Pancreas (tissue), 10 donors: ENCODE measurements around the gene MPPE1. TPM values are rescaled to one million over a fixed set of nuclear protein-coding genes. Genes with fewer than 3 reads are reported as not detected.

Experiments used
- ATAC-seq, 4 donors: fragments of 200-7000 bp; cut with Tn5 transposase; one replicate each; pipeline versions ENCODE4 v1.8.0 to v1.9.1; 2020; ENCODE audit warnings: mild to moderate bottlenecking in 4 of 4, moderate library complexity in 4 of 4
- DNase-seq, 6 donors: peaks; one replicate each; pipeline ENCODE4 v3.0.0-alpha.2; 2020
- FAIRE-seq: peaks from 2 replicates; lab custom pipeline; 2012; peaks lifted over from hg19 to GRCh38; lab: Jason Lieb, UNC
- H3K27ac ChIP-seq, 4 donors: fragments of 200-600 bp; sonication (generic); 1 replicate in 3 of 4; 2 replicates in 1 of 4; pipeline versions ENCODE4 v1.5.0 to v1.8.0; 2020
- H3K27me3 ChIP-seq, 4 donors: fragments of 200-600 bp; one replicate each; pipeline ENCODE4 v1.8.0; 2021
- H3K36me3 ChIP-seq, 3 donors: fragments of 200-600 bp; sonication (generic) in 1 of 3; one replicate each; pipeline versions ENCODE4 v1.5.0 to v1.8.0; 2020 to 2021
- H3K4me1 ChIP-seq, 3 donors: fragments of 200-600 bp; one replicate each; pipeline ENCODE4 v1.8.0; 2021
- H3K4me3 ChIP-seq, 4 donors: fragments of 200-600 bp; sonication (generic) in 2 of 4; one replicate each; pipeline versions ENCODE4 v1.5.0 to v1.8.0; 2020 to 2021
- H3K9me3 ChIP-seq, 4 donors: fragments of 200-600 bp; one replicate each; pipeline ENCODE4 v1.8.0; 2021
- WGBS, 2 donors: extraction: QIAGEN DNeasy Blood & Tissue Kit; methylation state at CpG; one replicate each; pipeline ENCODE4 v1.1.7; 2013; 5-methylcytosine and 5-hydroxymethylcytosine counted together
- intact Hi-C, 3 donors: fragments of 100-400 bp; cut with DNase I; formaldehyde crosslinking; loops; one replicate each; pipeline versions ENCODE4 v1.11.1 to v1.14.2; 2022
- polyA plus RNA-seq, 2 donors: library from polyadenylated mRNA; stranded (reverse); fragments of 200-250 nt; gene quantifications; one replicate each; pipeline ENCODE4 v1.2.3, GENCODE V29; 2013
- total RNA-seq, 6 donors: library from RNA; stranded (reverse); fragmentation: NEBNext Ultra II Directional in 4 of 6; extraction: Animal tissue kit (Norgen Biotek cat#: 25700) in 4 of 6; gene quantifications; one replicate each; pipeline versions ENCODE4 v1.2.1 to v1.2.4, GENCODE V29; 2021 to 2023
- TF ChIP-seq, protein P1 (sequence below), 4 donors: fragments of 200-600 bp; sonication (generic) in 3 of 4; IDR thresholded peaks; one replicate each; pipeline versions ENCODE4 v1.5.0 to v1.8.0; 2021; ENCODE audit warnings: antibody characterized with exemption in 4 of 4
- donor health status: healthy with polysubstance abuse.
- donor health status: DM: no; HTN: no; CAD: no; lungs with moderate emphysema.
- donor health status: DM: no; HTN: no; CAD: no.
- donor health status: control.
- donor health status: control.
- donor health status: Bipolar disorder and iron deficiency.
- donor health status: DM: yes; HTN: yes; CAD: no.
- donor health status: DM: no; HTN: no; CAD: no.
- donor health status: DM: no; HTN: no; CAD: no.
- donor health status: DM: yes; HTN: yes; CAD: no.

Gene MPPE1
- total and polyA plus RNA-seq, 8 donors = 20.7 to 43.2 (median 25.0) TPM

DNA sequence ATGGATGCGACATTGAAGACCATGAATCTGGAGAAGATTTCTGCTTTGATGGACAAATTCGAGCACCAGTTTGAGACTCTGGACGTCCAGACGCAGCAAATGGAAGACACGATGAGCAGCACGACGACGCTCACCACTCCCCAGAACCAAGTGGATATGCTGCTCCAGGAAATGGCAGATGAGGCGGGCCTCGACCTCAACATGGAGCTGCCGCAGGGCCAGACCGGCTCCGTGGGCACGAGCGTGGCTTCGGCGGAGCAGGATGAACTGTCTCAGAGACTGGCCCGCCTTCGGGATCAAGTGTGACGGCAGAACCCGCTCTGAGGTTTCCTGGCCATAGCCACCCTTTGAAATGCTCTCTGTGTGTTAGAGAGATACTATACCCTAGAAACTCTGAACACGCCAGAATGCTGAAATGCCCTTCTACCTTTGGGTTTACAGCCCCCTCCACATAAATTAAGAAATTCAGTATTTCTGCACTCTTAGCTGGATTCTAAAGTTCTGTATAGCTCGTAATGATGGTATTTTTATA, 56.2 kb downstream of the MPPE1 start:
- Histone ChIP-seq H3K4me1 (peaks cover 13 to 16% (median 15%) of the 10 kb centered on the region in 3 donors), H3K4me3 (peak overlapping the region; percentile 62 to 82 (median 72)), H3K27me3 (no peaks in the 10 kb centered on the region), H3K36me3 (no peaks in the 10 kb centered on the region), H3K9me3 (no peaks in the 10 kb centered on the region), H3K27ac (peak overlapping the region; percentile 80 to 88 (median 82))
- TF ChIP-seq, protein P1, sequence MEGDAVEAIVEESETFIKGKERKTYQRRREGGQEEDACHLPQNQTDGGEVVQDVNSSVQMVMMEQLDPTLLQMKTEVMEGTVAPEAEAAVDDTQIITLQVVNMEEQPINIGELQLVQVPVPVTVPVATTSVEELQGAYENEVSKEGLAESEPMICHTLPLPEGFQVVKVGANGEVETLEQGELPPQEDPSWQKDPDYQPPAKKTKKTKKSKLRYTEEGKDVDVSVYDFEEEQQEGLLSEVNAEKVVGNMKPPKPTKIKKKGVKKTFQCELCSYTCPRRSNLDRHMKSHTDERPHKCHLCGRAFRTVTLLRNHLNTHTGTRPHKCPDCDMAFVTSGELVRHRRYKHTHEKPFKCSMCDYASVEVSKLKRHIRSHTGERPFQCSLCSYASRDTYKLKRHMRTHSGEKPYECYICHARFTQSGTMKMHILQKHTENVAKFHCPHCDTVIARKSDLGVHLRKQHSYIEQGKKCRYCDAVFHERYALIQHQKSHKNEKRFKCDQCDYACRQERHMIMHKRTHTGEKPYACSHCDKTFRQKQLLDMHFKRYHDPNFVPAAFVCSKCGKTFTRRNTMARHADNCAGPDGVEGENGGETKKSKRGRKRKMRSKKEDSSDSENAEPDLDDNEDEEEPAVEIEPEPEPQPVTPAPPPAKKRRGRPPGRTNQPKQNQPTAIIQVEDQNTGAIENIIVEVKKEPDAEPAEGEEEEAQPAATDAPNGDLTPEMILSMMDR (IDR thresholded peaks at IDR 0.05) = no peak
- DNase-seq (peak; percentile 15 to 80 (median 34)), ATAC-seq (peak; percentile 18 to 48 (median 40)), FAIRE-seq (no peak)
- intact Hi-C loops = no loop called here
- 0% methylated on average over 23 of the region's 23 CpGs for WGBS, 2 donors

DNA sequence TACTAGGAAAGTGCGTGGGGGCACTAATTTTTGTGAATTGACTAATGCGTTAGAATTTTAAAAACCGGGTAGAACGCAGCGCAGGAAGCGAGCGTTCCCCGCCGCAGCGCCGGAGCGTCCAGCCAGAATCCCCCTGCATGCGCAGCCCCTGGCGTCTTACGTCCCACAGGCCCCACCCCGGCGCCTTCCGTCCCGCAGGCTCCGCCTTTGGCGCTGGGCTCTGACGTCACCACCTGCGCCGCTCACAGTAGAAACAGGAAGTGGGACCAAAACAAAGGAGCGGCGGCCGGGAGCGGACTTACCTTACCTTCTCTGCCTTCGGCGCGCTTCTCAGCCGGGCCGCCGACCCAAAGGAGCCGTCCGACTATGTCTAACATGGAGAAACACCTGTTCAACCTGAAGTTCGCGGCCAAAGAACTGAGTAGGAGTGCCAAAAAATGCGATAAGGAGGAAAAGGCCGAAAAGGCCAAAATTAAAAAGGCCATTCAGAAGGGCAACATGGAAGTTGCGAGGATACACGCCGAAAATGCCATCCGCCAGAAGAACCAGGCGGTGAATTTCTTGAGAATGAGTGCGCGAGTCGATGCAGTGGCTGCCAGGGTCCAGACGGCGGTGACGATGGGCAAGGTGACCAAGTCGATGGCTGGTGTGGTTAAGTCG, 56.8 kb downstream of the MPPE1 start, which contains the start of gene CHMP1B:
CHMP1B (plus strand) TSS at position 268 of the 660 bp plus-strand sequence; CDS start at position 367, 99 bp downstream.
- peak within 1 kb of the TSS; percentile 80 to 88 (median 82) for H3K27ac ChIP-seq
- WGBS, 2 donors = 0 to 1% methylated on average over 53 of the region's 53 CpGs
- TF ChIP-seq, protein P1 (IDR thresholded peaks at IDR 0.05) = no peak
- ATAC-seq (peak; percentile 97 to 99 (median 98)), DNase-seq (peak; percentile 95 to 99 (median 97)), FAIRE-seq (no peak)
- no peaks in the 10 kb centered on the region for H3K9me3 ChIP-seq
- peak within 1 kb of the TSS; percentile 62 to 82 (median 72) for H3K4me3 ChIP-seq
- intact Hi-C loops = no loop called here
- no peaks in the 10 kb centered on the region for H3K36me3 ChIP-seq
- H3K27me3 ChIP-seq = no peaks in the 10 kb centered on the region
- H3K4me1 ChIP-seq = peaks cover 13 to 16% (median 15%) of the 10 kb centered on the region in 3 donors

DNA sequence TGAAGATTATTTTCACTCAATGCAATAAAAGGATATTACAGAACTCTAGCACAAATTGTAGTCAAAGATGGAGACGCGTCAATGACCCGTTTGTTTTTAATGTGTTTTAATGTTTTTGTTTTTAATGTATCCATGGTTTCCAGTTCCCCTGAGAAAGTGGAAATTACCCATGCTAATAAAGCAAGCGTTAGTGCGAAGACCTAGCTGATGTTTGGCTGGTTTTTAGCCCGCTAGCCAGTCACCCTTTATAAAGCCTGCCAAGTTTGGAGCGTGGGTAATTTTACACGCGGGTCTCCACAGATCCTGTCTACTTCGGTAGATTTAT, 57.3 kb downstream of the MPPE1 start:
- H3K4me1 ChIP-seq = peaks cover 13 to 16% (median 15%) of the 10 kb centered on the region in 3 donors

DNA sequence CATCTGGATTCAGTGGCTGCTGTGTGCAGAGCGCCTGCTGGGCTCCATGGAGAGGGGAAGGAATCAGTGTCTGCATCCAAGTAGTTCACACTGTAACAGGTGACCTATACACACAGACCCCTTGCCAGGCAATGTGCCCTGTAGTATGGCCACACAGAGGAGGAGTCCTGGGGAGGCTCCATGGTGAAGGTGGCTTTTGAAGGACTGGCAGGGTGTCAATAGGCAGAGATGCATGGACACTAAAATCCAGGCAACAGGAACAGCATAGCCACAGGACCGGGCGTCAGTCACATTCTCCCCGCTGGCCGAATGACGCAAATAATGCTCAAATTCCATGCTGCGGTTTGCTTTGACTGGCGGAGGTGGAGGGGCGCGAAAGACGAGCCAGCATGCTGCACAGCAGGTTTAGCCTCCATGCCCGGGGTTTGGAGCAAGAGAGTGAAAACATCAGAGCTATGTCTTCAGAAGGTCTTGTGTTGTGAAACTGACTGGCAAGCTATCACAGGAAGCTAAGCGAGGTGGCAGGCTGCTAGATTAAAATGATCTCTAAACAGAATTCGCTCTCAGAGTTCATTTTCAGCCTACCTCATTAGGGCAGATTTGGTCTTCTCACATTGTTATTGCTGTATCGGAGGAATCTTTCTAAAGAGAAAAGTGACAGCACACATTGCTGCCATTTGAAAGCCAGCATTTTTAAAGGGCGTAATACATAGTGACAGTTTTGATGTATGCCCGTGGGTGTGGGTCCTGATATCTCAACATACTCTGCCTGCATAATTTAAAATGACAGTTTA, 58.1 kb downstream of the MPPE1 start:
- 3 to 8% methylated on average over 17 of the region's 17 CpGs for WGBS, 2 donors
- intact Hi-C loops = no loop called here
- TF ChIP-seq, protein P1 (IDR thresholded peaks at IDR 0.05) = no peak

More for the DNA sequence above, 57.3 kb downstream of the MPPE1 start:
- no peaks in the 10 kb centered on the region for H3K36me3 ChIP-seq
- FAIRE-seq (no peak), ATAC-seq (peak; percentile 54 to 62 (median 56)), DNase-seq (no peak)
- H3K4me3 ChIP-seq = peak overlapping the region; percentile 62 to 82 (median 72)
- no peaks in the 10 kb centered on the region for H3K9me3 ChIP-seq
- TF ChIP-seq, protein P1 (IDR thresholded peaks at IDR 0.05) = no peak
- no peaks in the 10 kb centered on the region for H3K27me3 ChIP-seq
- WGBS, 2 donors = 0% methylated on average over 10 of the region's 10 CpGs
- H3K27ac ChIP-seq = peak overlapping the region; percentile 80 to 88 (median 82)
- intact Hi-C loops = no loop called here

More for the DNA sequence above, 58.1 kb downstream of the MPPE1 start:
- peak overlapping the region; percentile 80 to 88 (median 82) for H3K27ac ChIP-seq
- peak overlapping the region in 3 of 4 donors; percentile 62 to 82 (median 74) for H3K4me3 ChIP-seq
- H3K4me1 ChIP-seq = peaks cover 13 to 16% (median 15%) of the 10 kb centered on the region in 3 donors
- FAIRE-seq = no peak
- H3K9me3 ChIP-seq = no peaks in the 10 kb centered on the region
- ATAC-seq = peak; percentile 51 to 65 (median 60)
- no peaks in the 10 kb centered on the region for H3K36me3 ChIP-seq
- peak in 5 of 6 donors; percentile 39 to 71 (median 55) for DNase-seq
- H3K27me3 ChIP-seq = no peaks in the 10 kb centered on the region
